Measurements from ENCODE around the gene KPNA3.

Gene KPNA3

DNA sequence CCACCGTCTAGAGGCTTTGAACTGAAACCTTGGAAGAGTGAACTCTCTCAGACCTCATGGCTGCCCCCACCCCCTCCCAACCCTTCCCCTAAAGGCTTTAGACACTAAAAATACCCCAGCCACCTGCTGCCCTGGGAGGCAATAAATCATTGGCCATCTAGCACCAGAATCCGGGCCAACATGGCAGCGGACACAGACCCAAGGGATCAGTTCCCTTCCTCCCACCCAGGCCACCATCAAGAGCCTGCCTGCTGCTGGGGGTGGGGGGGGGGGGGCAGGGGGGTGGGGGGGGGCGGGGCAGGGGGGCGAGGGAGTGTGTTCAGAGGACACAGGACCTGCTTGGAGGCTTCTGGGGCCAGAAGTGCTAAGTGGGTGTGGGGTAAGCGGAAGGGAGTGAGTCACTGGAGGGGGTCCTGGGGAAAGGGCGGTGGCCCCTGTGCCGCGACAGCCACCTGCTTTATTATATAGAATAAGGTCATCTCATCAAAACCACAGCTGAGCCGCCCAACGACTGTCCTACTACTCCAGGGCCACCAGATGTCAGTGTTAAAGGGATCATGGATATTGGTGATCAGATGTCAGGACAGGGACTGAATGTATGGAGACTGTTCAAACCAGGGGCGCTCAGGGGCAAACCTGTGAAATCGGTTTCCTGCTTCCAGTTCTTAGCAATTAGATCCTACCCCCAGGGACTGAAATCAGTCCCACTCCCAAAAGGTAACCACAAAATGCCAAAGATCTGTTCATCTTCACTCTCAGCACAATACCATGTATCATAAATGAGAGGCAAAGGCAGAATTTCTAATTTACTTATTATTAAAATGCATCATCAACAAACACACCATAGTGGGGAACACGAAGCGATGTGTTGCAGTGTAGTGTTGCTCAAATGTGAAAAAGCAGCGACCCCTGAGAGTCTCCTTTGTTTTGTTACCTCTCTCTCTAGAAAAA is 139.9 kb downstream of the KPNA3 start:
- TF ChIP-seq FOXP2 (optimal IDR thresholded peaks at IDR 0.05; ENCODE audit: control extremely low read depth, extremely low read length, insufficient read depth), result no peak
- TF ChIP-seq EZH2 (IDR thresholded peaks at IDR 0.05), result no peak
- TF ChIP-seq POLR2AphosphoS5 (IDR thresholded peaks at IDR 0.05; ENCODE audit: borderline replicate concordance, low read depth, low read length), result no peak
- no peak for DNase-seq (ENCODE audit: low read depth, low spot score)
- Histone ChIP-seq H3K9ac (ENCODE audit: insufficient read length) (no peak overlapping the region), H3K27ac (no peak overlapping the region), H3K4me3 (no peak overlapping the region), H3K36me3 (ENCODE audit: insufficient read depth, low read length) (peaks cover 3% of the 10 kb centered on the region; the same call in 1 of the 2 replicates), H3K9me3 (ENCODE audit: low read depth, low read length) (no peaks in the 10 kb centered on the region)

DNA sequence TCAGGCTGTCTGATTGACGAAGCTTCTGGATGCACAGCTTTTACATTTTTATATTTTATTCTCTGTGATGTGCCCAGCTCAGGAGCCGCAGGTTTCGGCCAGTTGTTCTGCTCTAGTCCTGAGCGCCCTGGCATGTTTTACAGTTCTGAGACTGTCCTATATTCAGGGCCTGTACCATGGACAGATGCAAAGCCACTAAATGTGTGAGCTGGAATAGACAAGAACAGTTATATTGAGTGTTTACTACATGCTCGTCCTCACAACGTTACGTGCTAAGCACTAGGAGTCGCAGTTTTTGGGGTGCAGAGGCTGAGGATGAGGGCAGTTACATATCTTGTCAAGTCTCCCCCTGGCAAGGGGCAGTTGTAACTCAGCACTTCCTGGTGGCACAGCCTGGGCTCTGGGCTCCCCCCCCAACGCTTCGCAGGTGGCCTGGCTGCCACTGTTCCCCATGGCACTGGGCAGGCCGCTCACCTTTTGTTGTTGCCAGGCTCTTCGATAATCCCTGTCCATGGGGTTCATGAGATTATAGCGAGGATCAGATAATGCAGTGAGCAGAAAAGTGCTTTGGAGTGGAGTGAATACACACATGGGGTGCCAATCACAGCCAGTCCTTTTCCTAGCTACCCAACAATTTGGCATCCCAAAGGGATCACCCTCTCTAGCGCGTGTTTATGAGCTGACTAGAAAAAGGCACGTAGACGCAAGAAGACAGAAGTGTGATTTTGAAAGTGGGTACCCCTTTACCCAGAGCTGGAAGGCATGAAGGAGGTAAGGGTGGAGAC is 140.7 kb downstream of the KPNA3 start:
- no peak for DNase-seq (ENCODE audit: low read depth, low spot score)
- H3K27ac ChIP-seq, result no peak overlapping the region
- H3K9ac ChIP-seq (ENCODE audit: insufficient read length), result no peak overlapping the region
- no peaks in the 10 kb centered on the region for H3K36me3 ChIP-seq (ENCODE audit: insufficient read depth, low read length)
- TF ChIP-seq FOXP2 (optimal IDR thresholded peaks at IDR 0.05; ENCODE audit: control extremely low read depth, extremely low read length, insufficient read depth) (no peak), POLR2AphosphoS5 (IDR thresholded peaks at IDR 0.05; ENCODE audit: borderline replicate concordance, low read depth, low read length) (no peak), EZH2 (IDR thresholded peaks at IDR 0.05) (no peak)
- H3K9me3 ChIP-seq (ENCODE audit: low read depth, low read length), result no peaks in the 10 kb centered on the region
- no peak overlapping the region for H3K4me3 ChIP-seq

DNA sequence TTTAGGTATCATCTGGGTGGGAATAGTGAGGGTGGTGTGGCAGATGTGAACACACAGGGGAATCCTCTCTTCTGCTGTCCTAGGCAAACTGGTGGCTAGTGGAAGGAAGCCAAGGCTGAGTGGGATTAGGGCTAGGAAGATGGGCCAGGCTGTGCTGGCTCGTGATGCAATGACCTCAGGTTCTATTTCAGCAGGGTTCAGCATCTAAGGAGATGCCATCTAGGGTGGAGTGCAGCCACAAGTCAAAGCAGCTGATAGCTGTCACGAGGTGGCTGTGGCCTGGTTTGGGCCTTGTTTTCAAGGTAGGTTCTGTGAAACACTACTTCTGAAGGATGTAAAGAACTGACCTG is 142.5 kb downstream of the KPNA3 start:
- Histone ChIP-seq H3K9me3 (ENCODE audit: low read depth, low read length) (no peaks in the 10 kb centered on the region), H3K36me3 (ENCODE audit: insufficient read depth, low read length) (no peaks in the 10 kb centered on the region), H3K9ac (ENCODE audit: insufficient read length) (no peak overlapping the region), H3K4me3 (no peak overlapping the region), H3K27ac (no peak overlapping the region)
- DNase-seq (ENCODE audit: low read depth, low spot score), result no peak
- no peak for TF ChIP-seq FOXP2 (optimal IDR thresholded peaks at IDR 0.05; ENCODE audit: control extremely low read depth, extremely low read length, insufficient read depth)
- TF ChIP-seq EZH2 (IDR thresholded peaks at IDR 0.05), result no peak
- no peak for TF ChIP-seq POLR2AphosphoS5 (IDR thresholded peaks at IDR 0.05; ENCODE audit: borderline replicate concordance, low read depth, low read length)
